C4-2B (cell line): ENCODE measurements around the gene FAM131C.
A peak's percentile ranks its signal among the peaks of the same experiment; 100 is the strongest.

Experiments
- H3K27ac ChIP-seq: fragments of 450-650 bp; 2 replicates; pipeline ENCODE4 v1.5.1; 2017
- CTCF ChIP-seq: fragments of 450-650 bp; conservative IDR thresholded peaks from 2 replicates; pipeline ENCODE4 v1.5.1; 2017; ENCODE audit warnings: mild to moderate bottlenecking
- ZFX ChIP-seq: fragments of 450-650 bp; IDR thresholded peaks from 2 replicates; pipeline ENCODE4 v1.6.1; 2017

The FAM131C gene

GRCh38 chr1:16118706-16119105 is 45.3 kb upstream of the FAM131C start:
- TF ChIP-seq ZFX (no peak), CTCF (no peak)
- peak overlapping the region; percentile 98; the same call in 1 of the 2 replicates for H3K27ac ChIP-seq

GRCh38 chr1:16117936-16118335 is 44.5 kb upstream of the FAM131C start:
- no peak overlapping the region; the same call in 1 of the 2 replicates for H3K27ac ChIP-seq
- TF ChIP-seq ZFX (no peak), CTCF (no peak)

- TF ChIP-seq ZFX (no peak), CTCF (no peak)
- no peak overlapping the region for H3K27ac ChIP-seq
Measured at GRCh38 chr1:16117369-16117768, 43.9 kb upstream of the FAM131C start.

GRCh38 chr1:16116625-16117024 is 43.2 kb upstream of the FAM131C start:
- no peak overlapping the region for H3K27ac ChIP-seq
- TF ChIP-seq ZFX (no peak), CTCF (no peak)

GRCh38 chr1:16116002-16116401 is 42.6 kb upstream of the FAM131C start:
- no peak overlapping the region for H3K27ac ChIP-seq
- TF ChIP-seq ZFX (no peak), CTCF (no peak)

GRCh38 chr1:16115468-16115983 is 42.1 kb upstream of the FAM131C start:
- no peak for TF ChIP-seq CTCF
- no peak for TF ChIP-seq ZFX
- no peak overlapping the region for H3K27ac ChIP-seq

GRCh38 chr1:16114527-16115467 is 41.3 kb upstream of the FAM131C start:
- TF ChIP-seq ZFX (no peak), CTCF (no peak)
- no peak overlapping the region for H3K27ac ChIP-seq
